ENCODE data around the gene KCND2.

- TF ChIP-seq CTCF (conservative IDR thresholded peaks at IDR 0.05) (no peak), EZH2 (IDR thresholded peaks at IDR 0.05; ENCODE audit: low read depth) (no peak)
These were observed 121.6 kb downstream of the KCND2 start for GRCh38 chr7:120394595-120394994.
